GM21515 (cell line): Measurements from ENCODE around the gene CST3.
"Not testable (repeated sequence)": the region's sequence is repeated elsewhere in the genome, so short reads cannot be mapped to it uniquely, and the experiment has no call there.

Source experiments
- ATAC-seq: cut with Tn5 transposase; IDR thresholded peaks from one replicate; pipeline ENCODE4 v1.9.1; 2021; ENCODE audit not compliant: unreplicated experiment

CST3 gene, protein sequence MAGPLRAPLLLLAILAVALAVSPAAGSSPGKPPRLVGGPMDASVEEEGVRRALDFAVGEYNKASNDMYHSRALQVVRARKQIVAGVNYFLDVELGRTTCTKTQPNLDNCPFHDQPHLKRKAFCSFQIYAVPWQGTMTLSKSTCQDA

GRCh38 chr20:23637282-23638221 lies at the start of gene CST3:
CST3 (minus strand) TSS chr20:23637955; CDS start chr20:23637862, 93 bp downstream.
- peak; percentile 48 for ATAC-seq

DNA sequence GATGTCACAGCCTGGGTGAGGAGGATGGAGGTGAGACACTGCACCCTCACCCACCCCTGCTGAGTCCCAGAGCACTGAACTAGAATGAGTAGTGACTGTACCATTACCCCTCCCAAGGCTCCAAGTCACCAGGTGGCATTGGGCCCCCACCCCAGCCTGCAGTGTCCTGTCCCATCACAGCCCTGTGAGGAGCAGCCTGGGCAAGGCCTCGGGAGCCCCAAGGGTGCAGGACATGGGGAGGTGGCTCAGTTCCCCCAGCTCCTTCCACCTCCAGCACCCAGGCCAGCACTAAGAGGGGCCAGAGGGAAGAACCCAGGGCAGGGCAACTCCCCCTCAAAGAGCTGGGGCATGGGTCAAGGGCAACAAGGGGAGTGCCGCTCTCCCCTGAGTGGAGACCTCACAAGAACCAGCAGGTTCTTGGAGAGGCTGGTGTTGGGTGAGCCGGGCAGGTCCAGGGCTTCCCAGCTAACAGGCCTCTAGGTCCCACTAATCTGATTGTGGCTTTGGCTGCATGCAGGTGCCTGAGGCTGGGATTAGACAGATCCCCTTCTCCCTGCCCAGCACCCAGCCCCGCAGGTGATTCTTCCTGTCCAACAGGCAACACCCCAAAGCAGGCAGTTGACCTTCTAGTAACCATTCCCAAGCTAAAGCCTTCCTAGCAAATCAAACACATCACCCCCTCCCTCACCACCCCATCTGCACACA lies 48.4 kb upstream of the CST3 start:
- ATAC-seq: no peak

GRCh38 chr20:23685529-23685896 lies 47.8 kb upstream of the CST3 start:
- not testable (repeated sequence) for ATAC-seq

DNA sequence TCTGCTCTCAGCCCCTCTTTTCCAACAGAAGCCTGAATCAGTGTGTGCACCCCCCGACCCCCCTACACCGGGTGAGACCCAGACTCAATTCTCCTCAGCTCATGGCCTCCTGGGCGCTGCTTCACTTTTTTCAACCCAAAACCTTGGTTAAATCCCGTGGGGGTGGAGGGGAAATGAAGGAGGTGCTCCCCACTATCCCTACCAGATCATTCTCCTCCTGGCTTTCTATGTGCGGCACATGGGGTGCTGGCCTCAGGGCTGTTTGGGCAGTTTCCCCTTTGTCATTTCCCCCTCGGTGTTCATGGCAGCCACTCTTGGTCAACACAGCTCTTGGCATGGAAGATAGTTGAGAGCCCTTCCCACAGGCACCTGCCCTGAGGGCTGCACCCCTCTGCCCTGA lies 46.5 kb upstream of the CST3 start:
- no peak for ATAC-seq

DNA sequence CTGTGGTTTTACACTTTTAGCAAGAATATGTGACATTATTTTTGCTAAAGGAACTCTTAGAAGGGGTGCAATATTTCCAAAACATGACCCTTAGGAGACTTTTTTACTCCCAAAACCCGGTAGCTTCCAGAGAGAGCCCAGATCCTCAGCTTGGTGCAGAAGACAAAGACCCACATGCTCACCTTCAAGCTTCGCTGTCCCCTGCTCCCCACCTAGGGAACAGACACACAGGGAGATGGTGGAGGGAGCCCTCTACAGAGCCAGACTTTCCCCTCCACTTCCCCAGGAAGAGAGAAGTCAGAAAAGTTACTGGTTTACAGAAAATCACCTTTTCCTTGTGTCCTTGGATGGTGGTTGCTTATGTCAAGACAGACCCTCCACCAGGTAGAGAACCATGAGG lies 46.1 kb upstream of the CST3 start:
- ATAC-seq: no peak

DNA sequence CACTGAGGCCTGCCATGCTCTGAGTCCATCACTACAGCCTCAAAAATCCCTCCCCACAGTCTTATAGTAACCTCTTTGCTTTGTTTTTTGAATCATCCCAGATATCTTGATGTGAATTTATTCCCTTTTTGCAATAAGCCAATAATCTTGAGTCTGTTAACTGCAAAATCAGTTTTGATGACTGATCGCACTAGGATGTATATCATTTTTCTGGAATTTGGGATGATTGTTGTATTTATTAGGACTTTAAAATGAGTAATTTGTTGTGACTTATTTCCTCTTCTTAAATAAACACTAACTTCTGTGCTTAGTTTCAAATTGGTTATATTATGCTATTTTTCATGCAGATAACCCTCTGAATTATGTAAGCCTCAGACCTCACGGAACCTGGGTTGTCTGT lies 45.5 kb upstream of the CST3 start:
- ATAC-seq: no peak

DNA sequence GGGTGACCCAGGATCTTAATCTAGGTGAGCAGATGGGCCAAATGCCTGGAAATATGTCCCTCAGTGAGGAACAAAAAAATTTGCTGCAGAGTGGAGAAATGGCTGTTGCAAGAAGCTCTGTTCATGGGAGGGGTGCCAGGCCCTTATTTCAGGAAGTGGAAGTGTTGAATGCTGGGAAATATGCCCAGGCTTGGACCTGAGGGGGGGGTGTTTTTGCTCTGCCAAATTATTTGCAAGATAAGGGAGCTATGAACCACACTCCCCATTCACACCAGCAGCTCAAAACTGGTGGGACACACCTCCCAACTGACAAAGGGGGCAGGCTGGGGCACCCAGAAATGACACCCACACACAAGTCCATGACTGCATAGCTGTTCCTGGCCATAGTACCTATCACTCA lies 42.4 kb upstream of the CST3 start:
- ATAC-seq: no peak

- ATAC-seq: no peak
Observed at GRCh38 chr20:23679133-23680092, 41.7 kb upstream of the CST3 start.

DNA sequence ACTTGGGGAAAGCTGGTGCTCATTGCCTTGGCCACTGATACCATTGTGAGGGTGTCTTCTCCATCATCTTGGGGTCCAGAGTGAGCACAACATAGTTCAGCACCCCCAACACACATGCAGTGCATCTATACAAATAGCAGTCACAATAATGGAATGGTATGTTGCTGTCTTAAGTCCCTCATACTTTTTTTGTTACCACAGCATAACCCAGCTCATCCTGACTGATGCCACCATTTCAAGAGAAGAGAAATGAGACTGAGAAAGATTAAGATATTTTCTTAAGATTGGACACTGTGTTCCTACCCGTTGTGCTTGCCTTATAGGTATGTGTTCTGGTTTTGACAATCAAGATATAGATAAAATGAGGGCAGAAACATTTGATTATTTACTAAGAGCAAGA lies 35.5 kb upstream of the CST3 start:
- no peak for ATAC-seq

GRCh38 chr20:23672158-23672557 lies 34.4 kb upstream of the CST3 start:
- ATAC-seq: no peak

- no peak for ATAC-seq
Observed at GRCh38 chr20:23671479-23671878, 33.7 kb upstream of the CST3 start.

DNA sequence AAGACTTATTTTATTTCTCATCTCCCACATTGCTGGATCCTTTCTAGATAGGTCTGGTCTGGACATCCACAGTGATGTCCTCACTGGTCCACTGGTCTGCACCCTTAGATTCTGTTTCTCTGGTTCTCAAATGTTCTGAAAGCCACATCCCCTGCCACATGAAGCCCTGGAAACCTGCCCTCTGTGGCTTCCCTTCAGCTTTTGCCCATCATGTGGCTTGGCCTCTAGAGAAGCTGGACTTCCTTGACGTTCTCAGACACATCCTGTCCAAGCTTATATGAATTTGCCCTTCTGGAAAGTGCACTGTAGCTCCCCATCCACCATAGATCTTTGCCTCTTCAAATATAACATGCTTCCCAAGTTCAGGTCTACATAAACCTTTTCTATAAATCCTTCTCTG lies 32.6 kb upstream of the CST3 start:
- no peak for ATAC-seq

DNA sequence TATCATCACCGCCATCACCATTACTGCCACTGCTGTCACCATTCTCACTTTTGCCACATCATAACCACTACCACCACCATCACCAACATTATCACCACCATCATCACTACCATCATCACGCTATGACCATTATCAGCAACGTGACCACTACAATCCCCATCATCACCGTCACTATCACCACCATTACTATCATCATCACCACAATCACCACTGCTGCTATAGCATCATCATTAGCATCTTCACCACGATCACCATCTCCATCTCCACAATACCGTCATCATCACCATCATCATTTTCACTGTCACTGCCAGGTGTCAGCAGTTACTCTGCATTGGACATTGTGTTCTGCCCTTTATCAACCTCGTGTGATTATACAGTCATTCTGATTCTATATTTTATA lies 32.1 kb upstream of the CST3 start:
- ATAC-seq: no peak

DNA sequence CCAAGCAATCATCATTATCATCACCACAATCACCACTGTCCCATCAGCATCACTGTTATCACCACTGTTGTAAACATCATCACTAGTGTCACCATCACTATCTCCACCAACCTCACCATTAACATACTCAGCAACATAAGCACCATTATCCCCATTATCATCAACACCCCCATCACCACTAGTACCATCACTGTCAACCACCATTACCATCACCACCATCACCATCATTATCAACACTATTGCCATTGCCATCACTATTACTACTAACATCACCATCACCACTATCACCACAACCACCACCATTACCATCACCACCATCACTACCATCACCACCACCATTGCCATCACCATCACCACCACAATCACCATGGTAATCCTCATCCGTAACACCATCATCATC lies 31.6 kb upstream of the CST3 start:
- no peak for ATAC-seq

- peak; percentile 78 for ATAC-seq
Observed at GRCh38 chr20:23668477-23668951, 30.8 kb upstream of the CST3 start.

GRCh38 chr20:23667666-23668065 lies 29.9 kb upstream of the CST3 start:
- ATAC-seq: no peak

DNA sequence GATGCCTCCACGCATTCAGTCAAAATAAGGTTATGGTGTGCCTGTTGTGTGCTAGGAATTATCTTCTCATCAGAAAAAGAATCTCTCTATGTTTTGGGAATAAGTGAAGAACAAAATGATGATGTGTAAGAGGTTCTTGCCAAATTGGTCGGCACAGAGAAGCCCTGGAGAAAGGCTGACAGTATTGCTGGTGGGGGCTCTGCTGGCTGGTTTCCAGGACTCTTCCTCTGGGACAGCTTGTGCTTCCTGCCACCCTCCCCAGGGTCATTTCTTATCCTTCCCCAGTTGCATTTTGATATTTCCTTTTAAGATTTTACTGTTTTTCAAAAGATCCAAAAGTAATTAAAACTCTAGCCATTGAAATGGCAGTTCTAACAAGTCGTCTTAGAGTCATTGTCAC lies 28.9 kb upstream of the CST3 start:
- ATAC-seq: no peak

- no peak for ATAC-seq
Observed at GRCh38 chr20:23666189-23666588, 28.4 kb upstream of the CST3 start.

GRCh38 chr20:23664954-23665353 lies 27.2 kb upstream of the CST3 start:
- ATAC-seq: no peak

DNA sequence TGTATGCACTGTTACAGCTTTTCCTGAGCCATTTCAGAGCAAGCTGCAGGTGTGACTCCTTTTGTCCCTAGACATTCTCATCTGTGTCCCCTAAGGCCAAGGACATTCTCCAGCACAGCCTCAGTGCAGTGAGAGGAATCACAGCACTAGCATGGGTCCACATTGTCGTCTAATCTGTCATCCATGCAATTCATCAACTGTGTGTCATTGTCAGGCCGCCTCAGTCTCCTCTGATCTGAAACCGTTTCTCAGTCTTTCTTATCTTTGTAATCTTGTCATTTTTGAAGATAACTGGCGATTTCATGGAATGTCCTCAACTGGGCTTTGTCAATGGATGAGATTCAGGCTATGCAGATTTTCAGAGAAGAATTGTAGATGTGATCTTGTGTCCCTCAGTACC lies 26.3 kb upstream of the CST3 start:
- not testable (repeated sequence) for ATAC-seq

GRCh38 chr20:23663180-23663579 lies 25.4 kb upstream of the CST3 start:
- ATAC-seq: no peak
